RWPE2 (cell line): Measurements from ENCODE around the gene ZNF763.

Experiments used
- ATAC-seq: fragments of 200-7000 bp; cut with Tn5 transposase; 3 replicates; pipeline ENCODE4 v1.9.1; 2021; ENCODE audit warnings: low read depth
- DNase-seq: peaks from one replicate; pipeline ENCODE4 v3.0.0-alpha.2; 2020; ENCODE audit warnings: low spot score
- H3K27ac ChIP-seq: fragments of 450-650 bp; 2 replicates; pipeline ENCODE4 v1.5.1; 2017; ENCODE audit warnings: mild to moderate bottlenecking; ENCODE audit not compliant: poor library complexity, severe bottlenecking
- H3K27me3 ChIP-seq: fragments of 250-450 bp; sonication (Bioruptor Pico); 2 replicates; pipeline ENCODE4 v1.5.1; 2021; ENCODE audit warnings: mild to moderate bottlenecking, moderate library complexity; ENCODE audit not compliant: insufficient read depth, poor library complexity, severe bottlenecking
- H3K36me3 ChIP-seq: fragments of 250-450 bp; sonication (Bioruptor Pico); 2 replicates; pipeline ENCODE4 v1.5.1; 2020; ENCODE audit warnings: low read depth, mild to moderate bottlenecking, moderate library complexity
- H3K4me1 ChIP-seq: fragments of 250-450 bp; sonication (Bioruptor Pico); 2 replicates; pipeline ENCODE4 v1.5.1; 2021; ENCODE audit warnings: mild to moderate bottlenecking, moderate library complexity; ENCODE audit not compliant: insufficient read depth, poor library complexity, severe bottlenecking
- H3K4me3 ChIP-seq: fragments of 250-450 bp; sonication (Bioruptor Pico); 2 replicates; pipeline ENCODE4 v1.5.1; 2021; ENCODE audit warnings: mild to moderate bottlenecking, moderate library complexity; ENCODE audit not compliant: severe bottlenecking
- H3K9me3 ChIP-seq: fragments of 250-450 bp; sonication (Bioruptor Pico); 2 replicates; pipeline ENCODE4 v1.5.1; 2021; ENCODE audit warnings: mild to moderate bottlenecking, moderate library complexity; ENCODE audit not compliant: severe bottlenecking
- CTCF ChIP-seq: fragments of 450-650 bp; IDR thresholded peaks from one replicate; pipeline ENCODE4 v1.5.1; 2017; ENCODE audit warnings: mild to moderate bottlenecking, moderate library complexity; ENCODE audit not compliant: poor library complexity, severe bottlenecking

The ZNF763 gene

GRCh38 chr19:11995174-11995573 is 30.3 kb downstream of the ZNF763 start:
- H3K36me3 ChIP-seq = peaks cover 5% of the 10 kb centered on the region; the same call in 1 of the 2 replicates
- ATAC-seq = no peak
- H3K27ac ChIP-seq = no peak overlapping the region
- DNase-seq = no peak
- no peaks in the 10 kb centered on the region for H3K4me1 ChIP-seq
- H3K9me3 ChIP-seq = peaks cover 2% of the 10 kb centered on the region
- H3K4me3 ChIP-seq = no peak overlapping the region
- H3K27me3 ChIP-seq = no peaks in the 10 kb centered on the region
- no peak for TF ChIP-seq CTCF

DNA sequence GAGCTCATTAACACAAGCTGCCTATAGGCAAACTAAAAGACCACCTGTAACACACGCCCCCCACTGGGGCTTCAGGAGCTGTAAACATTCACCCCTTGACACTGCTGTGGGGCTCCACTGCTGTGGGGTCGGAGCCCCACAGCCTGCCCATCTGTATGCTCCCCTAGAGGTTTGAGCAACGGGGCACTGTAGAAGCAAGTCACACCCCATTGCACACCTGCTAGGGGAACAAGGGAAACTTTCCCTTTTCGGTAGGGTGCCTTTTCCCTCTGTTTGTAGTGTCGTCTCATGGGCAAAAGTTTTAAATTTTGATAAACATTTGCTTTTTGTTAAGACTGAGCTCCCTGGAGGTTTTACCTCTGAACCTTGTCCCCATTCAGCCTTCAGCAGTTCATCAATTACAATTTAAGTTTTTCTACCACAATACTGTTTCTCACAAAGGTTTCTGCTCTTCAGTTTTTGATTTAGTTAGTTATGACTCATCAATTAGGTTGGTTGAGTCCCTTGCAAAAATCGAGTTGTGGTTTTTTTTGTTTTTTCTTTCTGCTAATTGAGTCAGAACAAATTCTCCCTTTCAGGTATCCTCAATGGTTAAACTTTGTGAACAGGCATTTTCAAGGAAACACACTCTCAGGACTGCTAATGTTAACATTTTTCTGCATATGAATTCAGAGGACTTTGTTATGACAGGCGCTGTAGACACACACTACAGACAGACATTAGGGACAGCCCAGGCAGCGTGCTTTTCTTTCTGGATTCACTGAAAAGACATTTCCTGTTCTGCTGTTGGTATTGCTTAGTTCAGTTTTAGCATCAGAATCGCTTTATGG is 35.5 kb downstream of the ZNF763 start:
- Histone ChIP-seq H3K4me1 (no peaks in the 10 kb centered on the region), H3K27me3 (no peaks in the 10 kb centered on the region), H3K27ac (no peak overlapping the region), H3K9me3 (peaks cover 2% of the 10 kb centered on the region), H3K36me3 (peaks cover 11% of the 10 kb centered on the region), H3K4me3 (no peak overlapping the region)
- no peak for TF ChIP-seq CTCF
- no peak for ATAC-seq
- DNase-seq = no peak

GRCh38 chr19:12015015-12015752 is 50.3 kb downstream of the ZNF763 start:
- TF ChIP-seq CTCF = no peak
- peaks cover 28% of the 10 kb centered on the region for H3K9me3 ChIP-seq
- DNase-seq (no peak), ATAC-seq (no peak)
- H3K27me3 ChIP-seq = no peaks in the 10 kb centered on the region
- H3K36me3 ChIP-seq = peaks cover 45% of the 10 kb centered on the region
- no peak overlapping the region for H3K27ac ChIP-seq
- H3K4me1 ChIP-seq = no peaks in the 10 kb centered on the region
- no peak overlapping the region for H3K4me3 ChIP-seq

DNA sequence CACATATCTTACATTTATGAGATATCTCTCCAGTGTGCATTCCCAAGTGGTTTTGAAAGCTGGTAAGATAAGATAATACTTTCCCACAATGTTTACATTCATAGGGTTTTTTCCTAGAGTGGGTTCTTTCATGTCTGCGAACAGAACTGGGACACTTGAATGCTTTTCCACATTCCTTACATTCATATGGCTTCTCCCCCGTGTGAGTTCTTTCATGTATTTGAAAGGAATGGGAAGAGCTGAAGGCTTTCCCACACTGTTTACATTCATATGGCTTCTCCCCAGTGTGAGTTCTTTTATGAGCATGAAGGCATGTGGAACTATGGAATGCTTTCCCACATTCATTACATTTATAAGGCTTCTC is 50.9 kb downstream of the ZNF763 start:
- peaks cover 30% of the 10 kb centered on the region for H3K9me3 ChIP-seq
- H3K4me3 ChIP-seq = no peak overlapping the region
- H3K27ac ChIP-seq = no peak overlapping the region
- no peak for TF ChIP-seq CTCF
- DNase-seq (no peak), ATAC-seq (no peak)
- H3K27me3 ChIP-seq = no peaks in the 10 kb centered on the region
- peaks cover 45% of the 10 kb centered on the region for H3K36me3 ChIP-seq
- no peaks in the 10 kb centered on the region for H3K4me1 ChIP-seq
